NCI-H2196 (cell line): ENCODE data around the gene ENDOG.
"Not testable (repeated sequence)": the region's sequence is repeated elsewhere in the genome, so short reads cannot be mapped to it uniquely, and the experiment has no call there.

Experiments
- DNase-seq: peaks from one replicate; lab custom pipeline; 2025; ENCODE audit not compliant: unreplicated experiment; lab: John Stamatoyannopoulos, UW

The ENDOG gene

GRCh38 chr9:128828267-128828666 is 10.0 kb downstream of the ENDOG start:
- no peak for DNase-seq

- no peak for DNase-seq
Measured at GRCh38 chr9:128828719-128829452, 10.6 kb downstream of the ENDOG start.

GRCh38 chr9:128829477-128830251 is 11.4 kb downstream of the ENDOG start, which contains the start of gene SPOUT1:
Gene SPOUT1 (minus strand): TSS chr9:128829794. CDS start chr9:128829780, 14 bp downstream.
- DNase-seq = peak; percentile 96

- no peak for DNase-seq
Measured at GRCh38 chr9:128833696-128834095, 15.4 kb downstream of the ENDOG start.

GRCh38 chr9:128835246-128836210 is 17.2 kb downstream of the ENDOG start:
- no peak for DNase-seq

- no peak for DNase-seq
Measured at GRCh38 chr9:128836509-128837145, 18.3 kb downstream of the ENDOG start.

GRCh38 chr9:128838338-128838737 is 20.0 kb downstream of the ENDOG start:
- no peak for DNase-seq

GRCh38 chr9:128840524-128840923 is 22.2 kb downstream of the ENDOG start:
- no peak for DNase-seq

- no peak for DNase-seq
Measured at GRCh38 chr9:128841694-128842492, 23.6 kb downstream of the ENDOG start.

- not testable (repeated sequence) for DNase-seq
Measured at GRCh38 chr9:128843171-128843570, 24.9 kb downstream of the ENDOG start.

GRCh38 chr9:128845186-128845931 is 27.1 kb downstream of the ENDOG start:
- DNase-seq = peak; percentile 97

GRCh38 chr9:128846680-128847030 is 28.4 kb downstream of the ENDOG start:
- no peak for DNase-seq

GRCh38 chr9:128847803-128848202 is 29.5 kb downstream of the ENDOG start:
- no peak for DNase-seq

- not testable (repeated sequence) for DNase-seq
Measured at GRCh38 chr9:128851024-128851423, 32.7 kb downstream of the ENDOG start.

GRCh38 chr9:128851779-128852600 is 33.7 kb downstream of the ENDOG start:
- DNase-seq = peak; percentile 57

- not testable (repeated sequence) for DNase-seq
Measured at GRCh38 chr9:128852646-128853045, 34.3 kb downstream of the ENDOG start.

GRCh38 chr9:128854454-128854853 is 36.2 kb downstream of the ENDOG start:
- not testable (repeated sequence) for DNase-seq

GRCh38 chr9:128858476-128858875 is 40.2 kb downstream of the ENDOG start:
- not testable (repeated sequence) for DNase-seq
